ENCODE results near the gene PLA2G4E. TPM values are rescaled to one million over a fixed set of nuclear protein-coding genes. Genes with fewer than 3 reads are reported as not detected.

Gene PLA2G4E
- total and polyA plus RNA-seq, 8 donors: 0.78 TPM; not detected in 7

DNA sequence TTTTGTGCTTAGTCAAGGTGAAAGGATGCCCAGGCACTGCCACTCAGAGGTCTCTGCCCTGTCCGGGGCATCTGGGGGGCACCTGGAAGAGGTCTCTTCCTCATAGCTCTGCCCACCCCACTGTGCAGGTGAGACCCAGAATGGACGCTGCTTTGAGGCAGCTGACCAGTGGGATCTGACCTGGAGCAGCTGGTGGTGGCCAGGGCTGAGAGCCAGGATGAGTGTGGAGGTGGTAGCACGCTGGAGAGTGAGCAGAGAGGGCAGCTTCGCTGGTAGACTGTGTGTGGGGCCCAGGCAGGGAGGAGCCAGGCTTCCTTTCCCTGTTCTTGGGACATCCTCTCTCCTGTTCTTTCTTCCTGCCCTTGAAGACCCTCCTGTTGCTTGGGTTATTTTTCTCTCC is 32.2 kb upstream of the PLA2G4E start:
- no peak for DNase-seq
- intact Hi-C loops (cut with DNase I; ENCODE audit: low total_unique reads): no loop called here
- no peak for TF ChIP-seq EP300 (IDR thresholded peaks at IDR 0.05)
- Histone ChIP-seq H3K9me3 (no peaks in the 10 kb centered on the region), H3K27me3 (peaks cover 0 to 12% (median 5%) of the 10 kb centered on the region in 3 donors), H3K36me3 (no peaks in the 10 kb centered on the region), H3K4me3 (no peak overlapping the region), H3K27ac (no peak overlapping the region), H3K4me1 (peaks cover 11 to 15% (median 12%) of the 10 kb centered on the region in 4 donors)
- 48 to 65% (median 56%) methylated on average over 4 of the region's 4 CpGs for WGBS, 5 donors

DNA sequence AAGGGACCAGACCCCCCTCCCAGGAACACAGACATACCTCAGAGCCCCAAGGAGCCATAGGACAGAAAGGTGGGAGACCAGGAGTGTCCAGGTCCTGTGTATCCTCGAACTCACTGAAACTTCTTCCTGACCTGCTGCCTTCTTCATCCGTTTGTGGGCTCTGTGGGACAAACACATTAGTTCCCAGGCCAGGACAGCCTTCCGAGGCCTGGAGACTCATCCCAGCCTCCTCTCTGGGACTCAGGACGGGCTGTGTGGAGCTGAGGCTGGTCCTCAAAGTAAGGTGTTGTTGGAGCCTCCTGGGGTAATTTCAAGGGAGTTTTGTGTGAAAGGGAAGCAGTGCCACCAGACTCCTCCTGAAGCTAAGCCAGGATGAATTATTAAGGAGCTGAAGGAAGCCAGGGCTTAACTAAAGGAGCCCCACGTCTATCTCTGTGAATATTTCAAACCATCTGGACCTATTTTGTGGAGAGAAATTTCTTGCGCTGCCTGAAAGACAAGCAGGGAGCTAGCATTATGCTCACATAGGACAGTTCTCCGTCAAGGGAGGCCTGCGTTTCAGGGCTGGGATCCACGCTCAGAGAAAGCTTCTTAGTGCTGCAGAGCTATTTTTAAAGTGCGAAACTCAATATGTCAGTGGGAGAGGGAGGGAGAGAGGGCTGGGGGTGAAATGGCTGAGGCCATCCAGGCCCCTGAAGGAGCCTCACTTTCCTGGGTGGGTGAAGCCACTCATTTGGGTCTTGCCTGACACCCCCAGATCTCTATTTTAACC is 29.8 kb upstream of the PLA2G4E start:
- WGBS, 5 donors: 72 to 90% (median 87%) methylated on average over 10 of the region's 10 CpGs
- TF ChIP-seq POLR2AphosphoS5 (IDR thresholded peaks at IDR 0.05): no peak
- no peak for TF ChIP-seq EP300 (IDR thresholded peaks at IDR 0.05)
- no peak for TF ChIP-seq POLR2A (IDR thresholded peaks at IDR 0.05)
- TF ChIP-seq, protein P1, sequence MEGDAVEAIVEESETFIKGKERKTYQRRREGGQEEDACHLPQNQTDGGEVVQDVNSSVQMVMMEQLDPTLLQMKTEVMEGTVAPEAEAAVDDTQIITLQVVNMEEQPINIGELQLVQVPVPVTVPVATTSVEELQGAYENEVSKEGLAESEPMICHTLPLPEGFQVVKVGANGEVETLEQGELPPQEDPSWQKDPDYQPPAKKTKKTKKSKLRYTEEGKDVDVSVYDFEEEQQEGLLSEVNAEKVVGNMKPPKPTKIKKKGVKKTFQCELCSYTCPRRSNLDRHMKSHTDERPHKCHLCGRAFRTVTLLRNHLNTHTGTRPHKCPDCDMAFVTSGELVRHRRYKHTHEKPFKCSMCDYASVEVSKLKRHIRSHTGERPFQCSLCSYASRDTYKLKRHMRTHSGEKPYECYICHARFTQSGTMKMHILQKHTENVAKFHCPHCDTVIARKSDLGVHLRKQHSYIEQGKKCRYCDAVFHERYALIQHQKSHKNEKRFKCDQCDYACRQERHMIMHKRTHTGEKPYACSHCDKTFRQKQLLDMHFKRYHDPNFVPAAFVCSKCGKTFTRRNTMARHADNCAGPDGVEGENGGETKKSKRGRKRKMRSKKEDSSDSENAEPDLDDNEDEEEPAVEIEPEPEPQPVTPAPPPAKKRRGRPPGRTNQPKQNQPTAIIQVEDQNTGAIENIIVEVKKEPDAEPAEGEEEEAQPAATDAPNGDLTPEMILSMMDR (IDR thresholded peaks at IDR 0.05): no peak
- intact Hi-C loops (cut with DNase I; ENCODE audit: low total_unique reads): no loop called here
- Histone ChIP-seq H3K9me3 (no peaks in the 10 kb centered on the region), H3K4me1 (peaks cover 0 to 3% (median 0%) of the 10 kb centered on the region in 4 donors), H3K27me3 (no peaks in the 10 kb centered on the region), H3K27ac (no peak overlapping the region), H3K4me3 (no peak overlapping the region), H3K36me3 (no peaks in the 10 kb centered on the region)
- no peak for DNase-seq

DNA sequence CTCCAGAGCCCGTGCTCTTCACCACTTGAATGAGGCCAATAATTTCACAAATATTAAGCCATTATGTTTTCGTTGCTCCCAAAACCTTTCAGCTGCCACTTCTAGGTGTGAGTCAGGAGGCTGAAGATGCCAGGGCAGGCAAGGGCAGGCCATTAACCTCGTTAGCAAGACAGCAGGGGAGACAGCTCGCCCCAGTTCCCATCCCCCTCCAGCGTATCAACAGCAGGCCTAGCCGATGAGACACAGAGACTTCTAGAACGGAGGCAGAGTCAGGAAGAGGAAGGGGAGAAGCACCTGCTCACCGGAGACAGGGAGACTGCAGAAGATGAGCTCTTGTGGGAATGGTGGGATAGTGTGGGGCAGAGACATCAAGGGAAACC is 28.0 kb upstream of the PLA2G4E start:
- Histone ChIP-seq H3K27ac (no peak overlapping the region), H3K4me3 (no peak overlapping the region), H3K27me3 (no peaks in the 10 kb centered on the region), H3K4me1 (peaks cover 0 to 3% (median 0%) of the 10 kb centered on the region in 4 donors), H3K9me3 (no peaks in the 10 kb centered on the region), H3K36me3 (no peaks in the 10 kb centered on the region)
- TF ChIP-seq, protein P1 (IDR thresholded peaks at IDR 0.05): no peak
- TF ChIP-seq POLR2AphosphoS5 (IDR thresholded peaks at IDR 0.05) (no peak), POLR2A (IDR thresholded peaks at IDR 0.05) (no peak), EP300 (IDR thresholded peaks at IDR 0.05) (no peak)
- intact Hi-C loops (cut with DNase I; ENCODE audit: low total_unique reads): no loop called here
- no peak for DNase-seq
- 78 to 89% (median 84%) methylated on average over 8 of the region's 8 CpGs for WGBS, 5 donors

DNA sequence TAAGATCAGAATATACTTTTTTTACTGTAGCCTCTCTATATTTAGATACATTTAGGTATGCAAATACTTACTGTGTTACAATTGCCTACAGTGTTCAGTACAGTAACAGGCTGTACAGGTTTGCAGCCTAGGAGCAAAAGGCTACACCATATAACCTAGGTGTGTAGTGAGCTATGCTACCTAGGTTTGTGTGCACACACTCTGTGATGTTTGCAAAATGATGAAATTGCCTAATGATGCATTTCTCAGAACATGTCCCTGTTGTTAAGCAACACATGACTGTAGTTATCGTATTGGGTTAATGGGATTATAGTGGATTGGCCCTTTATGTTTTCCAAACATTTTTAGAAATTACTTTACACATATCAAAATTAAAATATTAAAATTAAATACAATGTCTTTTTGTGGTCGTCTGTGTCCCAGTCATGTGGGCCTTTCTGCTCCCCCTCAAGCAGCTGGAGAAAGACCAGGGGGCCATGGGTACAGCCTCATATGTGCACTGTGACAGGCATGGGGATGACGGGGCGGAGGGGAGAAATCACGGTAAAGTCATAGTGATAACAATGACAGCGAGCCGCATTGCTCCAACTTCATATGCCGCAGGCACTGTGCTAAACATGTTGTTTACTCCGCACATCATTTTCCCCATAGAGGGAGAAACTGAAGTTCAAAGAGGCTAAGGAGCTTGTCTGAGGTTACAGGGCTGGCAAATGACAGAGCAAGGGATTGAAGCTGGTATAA is 27.4 kb upstream of the PLA2G4E start:
- no peak overlapping the region for H3K4me3 ChIP-seq
- no peaks in the 10 kb centered on the region for H3K36me3 ChIP-seq
- H3K27ac ChIP-seq: no peak overlapping the region
- intact Hi-C loops (cut with DNase I; ENCODE audit: low total_unique reads): no loop called here
- TF ChIP-seq, protein P1 (IDR thresholded peaks at IDR 0.05): no peak
- TF ChIP-seq POLR2A (IDR thresholded peaks at IDR 0.05) (no peak), EP300 (IDR thresholded peaks at IDR 0.05) (no peak), POLR2AphosphoS5 (IDR thresholded peaks at IDR 0.05) (no peak)
- no peaks in the 10 kb centered on the region for H3K27me3 ChIP-seq
- peaks cover 0 to 3% (median 0%) of the 10 kb centered on the region in 4 donors for H3K4me1 ChIP-seq
- WGBS, 5 donors: 89 to 94% (median 92%) methylated on average over 9 of the region's 9 CpGs
- H3K9me3 ChIP-seq: no peaks in the 10 kb centered on the region
- no peak for DNase-seq
